A204.1 (cell line): ENCODE measurements around the gene RNASE11.
"Not testable (repeated sequence)": the region's sequence is repeated elsewhere in the genome, so short reads cannot be mapped to it uniquely, and the experiment has no call there.

Experiments used
- FAIRE-seq: peaks from 2 replicates; lab custom pipeline; 2012; peaks lifted over from hg19 to GRCh38; lab: Jason Lieb, UNC

RNASE11 gene

DNA sequence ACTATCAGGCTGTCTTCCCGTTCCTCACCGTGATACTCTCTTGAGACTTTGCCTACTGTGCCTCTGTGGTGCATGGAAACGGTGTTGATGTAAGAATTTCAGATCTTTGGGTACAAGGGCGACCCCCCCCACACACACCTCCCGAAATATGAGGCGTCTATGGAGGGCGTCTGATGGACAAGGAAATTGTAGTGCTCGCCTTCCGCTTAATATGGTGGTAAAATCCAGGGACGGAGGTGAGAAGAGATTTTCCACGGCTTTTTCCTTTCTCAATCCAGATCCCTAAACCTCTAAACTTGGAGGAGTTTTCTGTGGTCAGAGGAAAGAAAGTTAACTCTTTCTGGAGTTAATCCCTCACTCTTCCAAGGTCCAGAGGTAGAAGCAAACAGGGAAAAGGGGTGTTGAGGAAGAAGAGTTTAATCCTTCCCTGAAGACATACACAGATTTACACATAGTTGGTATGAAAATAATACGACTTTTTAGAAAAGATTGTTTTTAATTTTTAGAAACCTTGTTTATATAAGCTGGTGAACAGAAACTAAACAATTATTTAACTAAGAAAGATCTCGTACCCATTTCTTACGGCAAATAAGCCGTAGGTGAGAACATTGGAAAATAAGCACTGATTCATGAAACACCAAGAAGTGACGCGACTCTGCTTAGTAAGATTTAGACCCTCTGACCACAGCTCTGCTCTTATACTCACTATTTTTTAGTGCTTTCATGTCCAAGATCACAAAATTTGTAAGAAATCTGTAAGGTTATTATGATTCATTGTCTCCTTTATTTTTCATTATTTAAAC lies 26.4 kb upstream of the RNASE11 start:
- no peak for FAIRE-seq

DNA sequence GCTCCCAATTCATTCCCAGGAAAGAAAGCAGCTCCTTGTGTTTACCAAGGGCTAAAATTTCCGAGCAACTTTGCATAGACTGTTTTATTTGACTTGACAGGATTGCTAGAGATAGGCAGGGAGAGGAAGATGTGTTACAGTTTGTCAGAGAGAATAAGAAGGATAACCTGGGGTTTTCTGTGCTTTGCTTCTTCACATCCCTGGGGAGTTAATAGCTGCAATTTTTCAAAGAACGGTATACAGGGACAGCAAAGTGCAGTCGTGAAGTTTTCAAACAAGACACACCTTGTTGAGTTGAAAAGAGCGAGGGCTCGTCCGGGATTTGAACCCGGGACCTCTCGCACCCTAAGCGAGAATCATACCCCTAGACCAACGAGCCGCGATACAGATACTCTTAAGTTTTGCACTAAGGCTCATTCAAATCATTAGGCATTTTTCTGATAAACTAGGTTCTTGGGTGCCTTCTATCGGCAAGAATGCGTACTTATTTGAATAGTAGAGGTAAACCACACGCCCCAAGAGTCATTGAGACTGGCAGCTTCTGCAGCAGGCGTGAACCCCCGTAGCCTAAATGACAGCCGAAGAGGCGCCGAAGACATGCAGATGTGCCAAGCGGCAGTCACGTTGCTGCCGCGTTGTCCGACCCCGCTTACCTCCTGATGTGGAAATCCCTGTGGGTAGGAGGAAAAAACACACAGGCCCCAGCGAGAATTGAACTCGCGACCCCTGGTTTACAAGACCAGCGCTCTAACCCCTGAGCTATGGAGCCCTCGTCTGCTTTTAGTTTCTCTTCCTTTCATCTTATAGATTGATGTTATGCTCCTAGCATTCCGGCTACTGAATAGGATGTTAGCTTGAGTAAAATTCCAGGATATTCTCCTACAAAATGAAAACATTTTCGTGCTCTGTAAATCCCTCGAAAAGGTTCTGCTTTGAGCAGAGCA lies 25.6 kb upstream of the RNASE11 start:
- peak; percentile 92 for FAIRE-seq

DNA sequence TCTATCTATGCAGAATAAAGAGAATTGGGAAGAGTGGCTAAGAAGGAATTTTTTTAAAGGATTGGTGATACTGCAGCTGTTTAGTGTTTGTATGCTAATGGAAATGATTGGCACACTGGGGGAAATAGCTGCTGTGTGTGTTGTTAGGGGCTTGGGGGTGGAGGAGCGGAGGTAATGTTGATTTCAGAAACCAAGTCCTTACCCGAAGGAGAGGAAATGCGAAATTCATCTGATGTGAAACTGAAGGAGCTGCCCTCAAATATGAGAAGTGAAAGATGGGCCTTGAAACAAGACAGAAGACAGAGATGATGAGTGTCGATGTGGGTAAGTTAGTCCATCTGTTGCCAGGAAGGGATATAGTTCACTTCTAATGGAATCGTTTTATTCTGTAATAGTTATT lies 24.6 kb upstream of the RNASE11 start:
- no peak for FAIRE-seq

DNA sequence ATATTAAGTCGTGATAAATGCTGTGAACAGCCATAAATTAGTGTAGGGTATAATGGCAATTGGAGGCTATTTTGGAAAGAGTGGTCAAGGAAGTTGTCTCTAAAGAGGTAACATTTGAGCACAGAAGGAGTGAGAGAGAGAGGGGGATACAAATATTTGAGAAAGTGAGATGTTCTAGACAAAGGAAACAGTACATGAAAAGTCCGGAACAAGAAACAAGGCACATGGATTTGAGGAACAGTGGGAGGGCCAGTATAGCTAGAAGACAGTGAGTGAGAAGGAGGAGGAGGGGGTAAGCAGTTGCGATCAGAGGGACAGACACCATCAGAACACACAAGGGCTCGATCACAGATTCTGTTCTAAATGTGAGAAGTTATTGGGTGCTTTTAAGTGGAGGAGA lies 23.5 kb upstream of the RNASE11 start:
- FAIRE-seq = no peak

DNA sequence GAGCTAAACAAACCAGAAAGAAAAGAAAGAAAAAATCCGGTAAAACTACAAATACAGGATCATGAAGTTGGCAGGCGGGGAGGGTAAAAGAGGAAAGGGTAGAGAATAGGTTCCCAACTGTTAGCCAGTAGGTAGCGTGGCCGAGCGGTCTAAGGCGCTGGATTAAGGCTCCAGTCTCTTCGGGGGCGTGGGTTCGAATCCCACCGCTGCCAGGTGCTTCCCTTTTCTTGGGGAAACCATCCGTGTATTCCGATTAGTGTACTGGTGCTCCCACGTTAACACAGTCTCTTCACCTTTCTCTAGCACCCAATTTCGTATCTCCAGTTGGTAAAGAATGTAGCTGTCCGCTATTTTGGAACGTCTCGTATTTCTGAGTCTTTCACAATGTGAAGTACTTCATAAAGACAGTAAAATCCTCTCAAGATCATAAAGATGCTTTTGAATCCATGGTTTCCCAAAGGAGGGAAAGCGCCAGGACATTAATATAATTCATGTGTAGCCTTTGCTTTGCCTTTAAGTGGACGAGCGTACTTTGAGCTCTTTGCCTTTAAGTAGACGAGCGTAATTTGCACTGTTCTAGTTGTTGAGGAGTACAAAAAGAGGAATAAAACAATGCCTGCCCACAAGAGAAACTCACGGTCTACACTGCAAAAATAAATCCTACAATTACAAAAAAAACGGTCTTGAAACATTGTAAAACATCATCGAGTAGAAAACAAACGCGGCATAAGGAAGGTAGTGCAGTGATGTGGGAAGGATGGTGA lies 22.4 kb upstream of the RNASE11 start:
- FAIRE-seq = no peak

DNA sequence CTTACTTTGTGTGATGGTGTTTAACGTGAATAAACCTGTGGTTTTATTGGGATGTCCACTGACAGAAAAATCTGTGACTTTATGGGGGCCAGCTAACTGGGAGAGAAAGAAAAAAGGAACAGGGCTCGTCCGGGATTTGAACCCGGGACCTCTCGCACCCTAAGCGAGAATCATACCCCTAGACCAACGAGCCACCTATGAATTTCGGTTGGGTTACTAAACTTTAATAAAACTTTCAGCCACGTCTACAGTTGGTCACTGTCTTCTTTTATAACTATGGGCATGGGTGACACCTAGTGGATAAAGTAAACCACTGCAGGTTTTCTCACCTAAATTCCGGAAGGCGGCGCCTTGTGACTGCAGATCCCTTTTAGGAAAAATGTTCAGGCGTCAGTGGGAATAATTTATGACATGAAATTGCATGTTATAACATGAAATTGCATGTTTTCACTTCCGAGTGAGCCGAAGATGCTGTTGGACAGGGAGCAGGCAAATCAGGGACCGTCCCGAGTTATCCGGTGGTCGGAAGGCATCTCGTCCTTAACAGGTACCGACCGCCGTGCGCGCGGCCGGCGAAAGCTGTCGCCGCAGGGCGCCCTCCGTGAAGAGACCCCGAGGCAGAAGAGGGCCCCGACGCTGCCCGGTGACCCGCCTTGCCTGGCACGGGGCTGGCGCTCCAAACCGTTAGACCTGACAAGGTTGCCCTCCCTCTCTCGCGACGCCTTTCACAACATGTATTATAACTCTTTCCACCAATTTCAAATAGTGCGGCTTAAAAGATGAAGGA lies 21.6 kb upstream of the RNASE11 start:
- peak; percentile 68 for FAIRE-seq

DNA sequence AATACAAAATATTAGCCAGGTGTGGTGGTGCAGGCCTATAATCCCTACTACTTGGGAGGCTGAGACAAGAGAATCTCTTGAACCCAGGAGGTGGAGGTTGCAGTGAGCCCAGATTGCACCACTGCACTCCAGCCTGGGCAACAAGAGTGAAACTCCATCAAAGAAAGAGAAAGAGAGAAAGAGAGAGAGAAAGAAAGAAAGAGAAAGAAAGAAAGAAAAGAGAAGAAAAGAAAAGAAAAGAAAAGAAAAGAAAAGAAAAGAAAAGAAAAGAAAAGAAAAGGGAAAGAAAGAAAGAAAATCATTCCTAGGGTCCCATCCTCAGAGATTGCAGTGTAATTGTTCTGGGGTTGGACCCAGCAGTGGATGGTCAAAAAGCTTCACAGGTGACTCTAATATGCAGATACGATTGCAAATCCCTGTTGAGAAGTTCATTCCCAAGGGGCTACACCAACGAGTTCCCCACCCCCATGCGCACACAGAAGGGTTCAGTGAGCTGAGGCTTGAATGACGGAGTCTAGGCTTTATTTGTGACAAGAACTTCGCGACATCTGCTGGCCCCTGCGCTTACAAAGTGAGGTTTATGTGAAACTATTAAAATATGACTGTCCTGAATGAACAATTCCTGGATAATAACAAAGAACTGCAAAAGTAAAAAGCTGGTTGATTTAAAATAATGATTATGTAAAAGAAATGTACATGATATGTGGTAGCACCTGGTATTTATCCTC lies 20.7 kb upstream of the RNASE11 start:
- no peak for FAIRE-seq

DNA sequence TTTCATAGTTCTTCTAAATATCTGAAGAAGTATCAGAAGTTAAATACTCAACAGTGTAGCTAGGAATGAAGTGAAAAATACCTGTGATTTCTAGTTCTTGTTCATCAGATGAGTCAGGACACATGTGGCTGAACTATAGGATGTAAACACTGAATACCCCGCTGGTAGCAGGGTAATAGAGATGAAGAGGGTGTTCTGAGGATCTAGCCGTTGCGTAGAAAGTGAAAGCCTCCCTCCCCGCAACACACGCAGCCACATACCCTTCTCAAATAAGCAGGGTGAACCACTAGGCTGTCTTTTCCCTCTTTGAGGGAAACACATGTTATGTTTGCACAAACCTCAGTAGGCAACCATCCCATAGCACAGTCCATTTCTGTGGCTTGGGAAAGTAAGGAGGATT lies 19.8 kb upstream of the RNASE11 start:
- FAIRE-seq = no peak

DNA sequence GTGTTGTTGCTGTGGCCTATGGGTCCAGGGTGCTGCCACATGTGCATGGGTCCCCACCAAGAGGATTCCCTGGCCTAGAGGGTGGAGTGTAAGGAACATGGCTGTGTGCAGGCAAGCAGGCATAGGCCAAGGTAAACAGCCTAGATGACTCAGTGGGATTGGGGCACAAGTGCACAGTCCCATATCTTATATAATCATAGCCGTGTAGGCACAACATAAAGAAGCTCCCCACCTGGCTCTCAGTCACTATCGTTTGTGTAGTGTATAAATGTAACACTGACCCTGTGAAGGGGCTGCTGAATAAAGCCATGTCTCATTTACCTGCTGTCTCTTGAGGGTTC lies 19.1 kb upstream of the RNASE11 start:
- no peak for FAIRE-seq

DNA sequence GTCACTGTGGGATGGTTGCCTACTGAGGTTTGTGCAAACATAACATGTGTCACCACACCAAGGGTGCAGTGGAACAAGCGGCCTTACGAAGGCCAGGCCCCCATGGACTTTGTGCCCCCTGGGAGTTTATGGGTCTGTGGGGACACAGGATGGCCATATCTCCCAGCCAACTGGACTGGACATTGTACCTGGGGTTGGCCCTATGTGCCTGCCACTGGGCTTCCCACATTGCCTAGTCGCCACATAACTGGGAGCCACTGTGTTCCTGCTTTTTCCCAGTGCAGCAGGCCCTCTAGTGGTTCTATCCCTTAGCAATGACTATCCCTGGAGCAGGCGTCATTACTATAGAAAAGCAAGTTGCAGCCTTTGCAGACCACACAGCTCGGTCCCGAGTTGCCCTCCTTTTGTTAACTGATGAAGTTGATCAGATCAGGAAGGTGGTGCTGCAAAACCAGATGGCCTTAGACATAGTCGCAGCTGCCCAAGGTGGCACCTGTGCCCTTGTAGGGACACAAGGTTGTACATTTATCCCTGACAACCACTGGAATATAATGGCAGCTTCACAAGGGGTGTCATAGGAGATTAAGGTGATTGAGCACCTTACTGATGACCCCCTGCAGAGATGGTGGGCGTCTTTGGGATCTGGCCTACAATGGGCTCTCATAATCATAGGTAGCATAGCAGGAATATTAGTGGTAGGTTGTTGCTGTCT lies 18.5 kb upstream of the RNASE11 start:
- no peak for FAIRE-seq

DNA sequence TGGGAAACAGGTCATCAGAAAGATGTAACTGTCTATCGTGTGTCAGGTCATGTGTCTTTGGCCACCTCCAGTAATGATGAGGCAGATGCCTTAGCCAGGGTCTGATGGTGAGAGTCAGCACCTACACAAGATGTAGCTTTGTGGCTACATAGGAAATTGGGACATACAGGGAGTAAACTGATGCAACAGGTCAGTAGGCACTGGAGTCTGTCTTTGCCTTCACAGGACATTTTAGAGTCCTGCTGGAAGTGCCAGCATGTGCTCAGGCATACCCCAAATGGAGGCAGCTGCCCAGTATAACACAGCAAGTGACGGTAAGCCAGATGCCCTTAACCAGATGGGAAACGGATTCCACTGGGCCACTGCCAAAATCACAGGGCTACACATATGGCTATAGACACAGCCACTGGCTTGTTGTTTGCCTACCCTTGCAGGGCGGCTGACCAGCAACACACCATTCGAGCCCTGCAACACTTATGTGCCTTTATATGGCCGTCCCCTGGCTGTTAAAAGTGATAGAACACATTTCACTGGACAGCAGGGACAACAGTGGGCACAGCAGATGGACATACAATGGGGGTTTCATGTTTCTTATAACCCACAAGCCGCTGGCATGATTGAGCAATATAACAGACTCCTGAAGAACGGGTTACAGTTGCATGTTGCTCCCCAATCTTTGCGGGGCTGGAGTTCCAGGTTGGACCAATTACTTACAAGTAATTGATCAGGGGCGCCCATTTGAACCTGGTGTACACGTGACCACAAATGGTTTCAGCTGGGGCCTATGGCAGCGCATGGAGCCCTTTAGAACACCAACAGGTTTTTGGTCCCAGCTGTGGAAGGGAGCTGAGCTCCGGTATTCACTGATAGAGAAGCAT lies 16.3 kb upstream of the RNASE11 start:
- no peak for FAIRE-seq

DNA sequence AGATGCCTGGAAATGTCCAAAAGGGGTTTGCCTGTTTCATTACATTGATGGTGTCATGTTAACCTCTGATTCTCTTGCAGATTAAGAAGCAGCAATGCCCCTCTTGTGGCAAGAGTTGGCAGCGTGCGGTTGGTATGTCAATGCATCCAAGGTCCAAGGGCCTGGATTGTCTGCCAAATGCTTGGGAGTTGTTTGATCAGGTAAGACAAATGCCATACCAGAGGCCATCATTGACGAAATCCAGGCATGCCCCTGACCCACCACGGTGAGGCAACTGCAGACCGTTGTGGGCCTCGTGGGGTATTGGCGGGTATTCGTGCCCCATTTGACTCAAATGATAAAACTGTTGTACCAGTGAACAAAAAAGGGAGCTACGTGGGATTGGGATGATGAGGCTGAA lies 14.8 kb upstream of the RNASE11 start:
- no peak for FAIRE-seq

DNA sequence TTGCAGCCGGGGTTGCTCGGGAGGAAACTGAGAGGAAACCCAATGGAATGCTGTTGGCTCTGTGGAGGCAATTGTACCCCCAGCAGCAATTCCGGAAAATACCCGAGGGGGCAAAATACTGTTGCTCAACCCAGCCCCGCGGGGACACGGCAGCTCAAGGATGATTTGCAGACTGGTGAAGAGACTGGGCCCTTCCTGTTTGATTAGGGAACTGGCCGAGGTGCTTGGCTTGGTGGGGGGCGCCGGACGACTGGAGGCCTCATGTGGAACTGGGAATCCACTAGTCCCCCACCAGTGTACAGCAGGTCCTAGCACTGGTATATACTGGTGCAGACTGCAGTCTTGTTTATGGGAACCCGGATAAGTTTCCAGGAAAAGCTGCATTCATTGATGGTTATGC lies 13.7 kb upstream of the RNASE11 start:
- no peak for FAIRE-seq

DNA sequence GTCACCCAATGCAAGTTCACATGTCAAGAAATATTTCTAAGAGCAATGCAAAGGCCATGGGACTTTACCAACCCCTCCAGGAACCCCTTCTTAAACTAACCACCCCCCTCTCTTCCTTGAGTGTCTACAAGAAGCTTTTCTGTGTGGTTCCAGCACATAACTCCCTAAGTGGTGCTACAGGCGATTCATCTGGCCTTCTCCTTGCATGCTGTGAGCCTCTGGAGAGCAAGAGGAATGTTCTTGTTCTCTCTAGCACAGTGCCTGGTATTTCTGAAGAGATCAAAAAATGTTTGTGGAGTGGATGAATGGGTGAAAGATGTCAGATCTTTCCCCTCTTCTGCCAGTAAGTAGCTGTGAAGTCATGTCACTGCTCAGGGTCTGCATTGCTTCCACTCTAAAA lies 9.3 kb upstream of the RNASE11 start:
- no peak for FAIRE-seq

DNA sequence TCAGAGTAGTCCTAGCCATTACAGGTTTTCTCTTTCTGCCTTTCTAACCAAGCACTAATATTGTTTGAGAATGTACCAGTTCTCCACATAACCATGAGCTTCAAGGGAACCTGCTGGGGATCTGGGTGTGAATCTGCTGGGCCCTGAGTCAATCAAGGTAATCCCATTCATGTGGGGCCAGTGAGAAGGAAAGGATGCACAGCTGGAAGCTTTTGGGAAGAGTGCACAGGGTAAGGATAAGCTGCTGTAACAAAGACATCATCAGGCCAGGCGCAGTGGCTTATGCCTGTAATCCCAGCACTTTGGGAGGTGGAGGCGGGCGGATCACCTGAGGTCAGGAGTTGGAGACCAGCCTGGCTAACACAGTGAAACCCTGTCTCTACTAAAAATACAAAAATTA lies 7.9 kb upstream of the RNASE11 start:
- FAIRE-seq = not testable (repeated sequence)

DNA sequence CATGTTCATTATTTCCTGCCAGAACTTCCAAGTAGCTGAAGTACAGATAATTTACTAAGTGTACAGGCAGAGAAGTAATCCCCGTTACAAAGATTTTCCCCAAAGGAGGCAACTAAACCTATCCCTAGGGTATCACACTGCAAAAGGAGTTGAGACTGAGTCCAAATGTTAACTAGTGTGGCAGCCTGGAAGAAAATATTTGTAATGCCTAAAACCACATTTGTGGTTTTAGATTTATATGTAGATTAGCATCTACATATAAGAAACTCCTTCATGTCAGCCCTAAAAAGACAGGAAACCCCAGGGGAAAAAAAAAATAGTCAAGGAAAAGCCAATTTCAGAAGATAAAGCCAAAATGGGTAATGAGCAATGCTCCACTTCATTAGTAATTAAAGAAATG lies 4.8 kb upstream of the RNASE11 start:
- no peak for FAIRE-seq

DNA sequence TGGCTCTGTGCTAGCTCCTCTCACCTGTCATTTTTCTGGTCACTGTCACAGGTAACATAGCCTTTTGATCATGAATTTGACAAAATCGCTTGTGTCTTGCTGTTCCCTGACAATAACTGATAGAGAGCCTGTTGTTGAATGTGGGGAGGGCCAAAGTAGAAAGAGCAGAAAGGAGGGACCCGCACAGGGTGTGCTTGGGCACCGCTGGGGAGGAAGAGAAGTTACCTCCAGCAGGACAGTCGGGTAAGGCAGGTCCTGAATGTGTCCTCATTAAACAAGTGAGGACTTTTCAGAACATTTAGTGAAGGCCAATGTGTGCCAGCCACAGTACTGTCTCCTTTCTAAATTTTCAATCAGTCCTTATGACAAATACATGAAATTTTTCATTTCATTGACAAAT lies 3.4 kb upstream of the RNASE11 start, which contains the start of gene RNASE12:
RNASE12 (minus strand) TSS at position 142 of the 400 bp plus-strand sequence. CDS start 653 bp downstream, outside the sequence.
- FAIRE-seq = no peak

DNA sequence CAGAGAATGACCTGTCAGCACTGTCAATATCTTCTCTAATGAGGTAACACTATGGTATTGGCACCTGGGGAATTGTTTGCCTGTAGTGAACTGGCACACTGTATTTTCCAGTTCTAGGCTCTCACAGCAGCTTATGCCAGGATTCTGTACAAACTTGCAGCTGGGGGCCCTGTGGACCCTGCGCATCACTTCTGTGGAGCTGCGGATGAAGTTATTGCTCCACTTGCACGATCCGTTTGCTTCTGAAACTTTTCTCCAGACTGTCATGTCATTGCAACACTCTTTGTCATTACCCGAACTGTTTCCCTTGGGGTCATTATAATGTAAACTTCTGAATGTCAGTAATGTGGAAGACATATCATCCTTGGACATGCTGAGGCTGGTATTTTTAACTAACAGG lies 3.9 kb downstream of the RNASE11 start:
- no peak for FAIRE-seq

DNA sequence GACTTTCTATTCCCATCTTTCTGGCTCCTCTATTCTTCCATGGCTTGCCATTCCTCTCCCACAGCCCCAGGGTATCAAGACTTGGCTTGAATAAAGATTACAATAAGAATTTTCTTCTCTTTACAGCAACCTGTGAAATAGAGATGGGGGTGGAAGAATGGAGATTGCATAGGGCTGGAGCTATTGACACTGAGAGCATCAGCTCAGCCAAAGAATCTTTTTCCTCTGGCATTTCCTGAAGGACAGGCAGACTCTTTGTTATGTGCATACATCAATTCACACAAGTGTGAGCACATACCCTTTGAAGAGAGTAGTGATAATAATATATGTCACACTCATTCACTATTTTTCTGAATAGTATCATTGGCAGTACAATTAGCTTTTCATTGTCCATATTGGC lies 4.7 kb downstream of the RNASE11 start:
- FAIRE-seq = no peak

DNA sequence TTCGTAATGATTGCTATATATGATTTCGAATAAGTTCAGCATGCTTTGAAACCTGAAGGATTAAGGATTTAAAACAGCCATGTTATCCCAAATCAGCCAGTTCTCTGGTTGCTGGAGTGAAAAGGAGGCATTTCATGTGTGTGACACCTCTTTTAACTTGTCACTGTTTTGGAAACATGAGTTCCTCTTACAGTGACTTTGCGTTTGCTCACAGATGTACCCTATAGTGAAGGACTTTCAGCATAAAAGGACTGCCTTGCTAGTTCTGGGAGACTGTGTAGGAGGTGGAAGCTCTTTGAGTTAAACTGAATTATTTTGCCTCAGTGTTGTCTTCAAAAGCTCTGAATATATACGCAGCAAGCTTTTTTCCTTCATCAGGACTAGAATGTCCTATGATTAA lies 7.6 kb downstream of the RNASE11 start:
- FAIRE-seq = no peak
